ENCODE data around the gene UCN2.

DNA sequence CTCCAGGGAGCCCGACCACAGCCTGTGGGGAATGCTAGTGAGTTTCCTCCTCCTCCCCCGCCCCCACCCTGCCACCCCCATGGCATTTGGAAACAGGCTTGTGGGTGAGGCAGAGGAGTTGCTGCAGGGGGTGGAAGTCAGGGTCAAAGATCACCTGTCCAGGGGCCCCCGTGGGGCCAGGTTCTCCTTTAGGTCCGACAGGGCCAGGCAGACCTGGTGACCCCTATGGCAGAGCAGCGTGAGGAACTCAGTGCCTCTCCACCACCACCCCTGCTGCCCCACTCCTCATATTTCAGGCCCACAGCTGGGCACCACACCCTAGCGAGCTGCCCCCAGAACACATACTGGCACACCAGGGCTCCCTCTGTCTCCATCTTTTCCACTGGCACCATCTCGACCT is 8.9 kb upstream of the UCN2 start:
- no peak for TF ChIP-seq POLR2A (IDR thresholded peaks at IDR 0.05)
- TF ChIP-seq, protein P1, sequence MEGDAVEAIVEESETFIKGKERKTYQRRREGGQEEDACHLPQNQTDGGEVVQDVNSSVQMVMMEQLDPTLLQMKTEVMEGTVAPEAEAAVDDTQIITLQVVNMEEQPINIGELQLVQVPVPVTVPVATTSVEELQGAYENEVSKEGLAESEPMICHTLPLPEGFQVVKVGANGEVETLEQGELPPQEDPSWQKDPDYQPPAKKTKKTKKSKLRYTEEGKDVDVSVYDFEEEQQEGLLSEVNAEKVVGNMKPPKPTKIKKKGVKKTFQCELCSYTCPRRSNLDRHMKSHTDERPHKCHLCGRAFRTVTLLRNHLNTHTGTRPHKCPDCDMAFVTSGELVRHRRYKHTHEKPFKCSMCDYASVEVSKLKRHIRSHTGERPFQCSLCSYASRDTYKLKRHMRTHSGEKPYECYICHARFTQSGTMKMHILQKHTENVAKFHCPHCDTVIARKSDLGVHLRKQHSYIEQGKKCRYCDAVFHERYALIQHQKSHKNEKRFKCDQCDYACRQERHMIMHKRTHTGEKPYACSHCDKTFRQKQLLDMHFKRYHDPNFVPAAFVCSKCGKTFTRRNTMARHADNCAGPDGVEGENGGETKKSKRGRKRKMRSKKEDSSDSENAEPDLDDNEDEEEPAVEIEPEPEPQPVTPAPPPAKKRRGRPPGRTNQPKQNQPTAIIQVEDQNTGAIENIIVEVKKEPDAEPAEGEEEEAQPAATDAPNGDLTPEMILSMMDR (IDR thresholded peaks at IDR 0.05) = no peak
- TF ChIP-seq EP300 (IDR thresholded peaks at IDR 0.05) = no peak
- no peak for TF ChIP-seq POLR2AphosphoS5 (IDR thresholded peaks at IDR 0.05)

All from gastroesophageal sphincter (tissue), 3 donors.